IMR-90 (cell line): ENCODE results near the gene GFRA3. TPM values are rescaled to one million over a fixed set of nuclear protein-coding genes. Genes with fewer than 3 reads are reported as not detected.

Experiments used
- ATAC-seq: fragments of 200-7000 bp; cut with Tn5 transposase; 2 replicates; pipeline ENCODE4 v1.9.1; 2020; ENCODE audit warnings: low read depth, mild to moderate bottlenecking, moderate library complexity
- BruUV-seq: library from RNA; stranded (reverse); fragments of 400-500 nt; replicated peaks from 2 replicates; lab custom pipeline; 2021; lab: Mats Ljungman, UMichigan
- CTCF ChIA-PET: fragments of 300-600 bp; formaldehyde crosslinking; extraction: SDS; loops from one replicate; lab custom pipeline; 2021; ENCODE audit warnings: antibody characterized with exemption; lab: Yijun Ruan, JAX
- POLR2A ChIA-PET: fragments of 300-600 bp; sonication (Branson Sonifier 250); formaldehyde crosslinking; loops from one replicate; lab custom pipeline; 2022; ENCODE audit warnings: antibody characterized with exemption; ENCODE audit not compliant: unreplicated experiment; lab: Charles Lee
- DNase-seq: peaks from one replicate; pipeline ENCODE4 v3.0.0; 2013
- H2AFZ ChIP-seq: replicated peaks from 2 replicates; pipeline ENCODE3; 2013; ENCODE audit warnings: low read length, mild to moderate bottlenecking; ENCODE audit not compliant: poor library complexity
- H2AK5ac ChIP-seq: 2 replicates; pipeline ENCODE4 v1.6.1; 2013; ENCODE audit warnings: low read depth, low read length, inconsistent platforms
- H2AK9ac ChIP-seq: replicated peaks from 2 replicates; pipeline ENCODE3; 2013; ENCODE audit warnings: mild to moderate bottlenecking, low read depth, low read length, moderate library complexity; ENCODE audit not compliant: poor library complexity
- H2BK120ac ChIP-seq: 2 replicates; pipeline ENCODE4 v1.6.1; 2013; ENCODE audit warnings: low read depth, low read length, inconsistent platforms
- H2BK15ac ChIP-seq: 3 replicates; pipeline ENCODE4 v1.6.1; 2013; ENCODE audit warnings: low read depth, low read length, inconsistent platforms
- H2BK20ac ChIP-seq: 2 replicates; pipeline ENCODE4 v1.6.1; 2013; ENCODE audit warnings: low read depth, mild to moderate bottlenecking, inconsistent platforms, low read length, moderate library complexity
- H2BK5ac ChIP-seq: 2 replicates; pipeline ENCODE4 v1.6.1; 2013; ENCODE audit warnings: mild to moderate bottlenecking, low read depth, low read length, inconsistent platforms; ENCODE audit not compliant: poor library complexity, severe bottlenecking
- H3K14ac ChIP-seq: replicated peaks from 2 replicates; pipeline ENCODE4 v1.6.1; 2013; ENCODE audit warnings: low read depth, low read length, inconsistent platforms
- H3K18ac ChIP-seq: 2 replicates; pipeline ENCODE4 v1.6.1; 2013; ENCODE audit warnings: low read depth, low read length, control low read depth
- H3K23ac ChIP-seq: 2 replicates; pipeline ENCODE4 v1.6.1; 2013; ENCODE audit warnings: low read depth, low read length, inconsistent platforms
- H3K27ac ChIP-seq: 2 replicates; pipeline ENCODE4 v1.5.1; 2013; ENCODE audit warnings: mild to moderate bottlenecking, control low read depth, low read length; ENCODE audit not compliant: insufficient read depth
- H3K27me3 ChIP-seq: 2 replicates; pipeline ENCODE4 v1.6.1; 2013; ENCODE audit warnings: low read length; ENCODE audit not compliant: control insufficient read depth, insufficient read depth
- H3K36me3 ChIP-seq: 2 replicates; pipeline ENCODE4 v1.6.1; 2013; ENCODE audit warnings: low read length, mixed read lengths; ENCODE audit not compliant: control insufficient read depth, insufficient read depth
- H3K4ac ChIP-seq: 2 replicates; pipeline ENCODE4 v1.6.1; 2013; ENCODE audit warnings: low read depth, low read length, inconsistent platforms
- H3K4me1 ChIP-seq: 2 replicates; pipeline ENCODE4 v1.6.1; 2013; ENCODE audit warnings: low read length, mixed read lengths; ENCODE audit not compliant: control insufficient read depth, insufficient read depth
- H3K4me2 ChIP-seq: 2 replicates; pipeline ENCODE4 v1.6.1; 2013; ENCODE audit warnings: low read depth, mild to moderate bottlenecking, control low read depth, low read length, moderate library complexity
- H3K4me3 ChIP-seq: 2 replicates; pipeline ENCODE4 v1.5.1; 2013; ENCODE audit warnings: low read depth, mild to moderate bottlenecking, control low read depth, low read length, moderate library complexity; ENCODE audit not compliant: insufficient read depth
- H3K56ac ChIP-seq: 2 replicates; pipeline ENCODE4 v1.6.1; 2013; ENCODE audit warnings: low read length, inconsistent platforms; ENCODE audit not compliant: insufficient read depth; ENCODE audit errors: extremely low read depth
- H3K79me1 ChIP-seq, 2 experiments: 2 replicates each; pipeline ENCODE4 v1.6.1; 2013; ENCODE audit warnings: low read length in 2 of 2, inconsistent platforms in 1 of 2, low read depth in 1 of 2
- H3K9ac ChIP-seq: 2 replicates; pipeline ENCODE4 v1.6.1; 2013; ENCODE audit warnings: low read depth, low read length, control low read depth
- H3K9me1 ChIP-seq: 2 replicates; pipeline ENCODE4 v1.6.1; 2013; ENCODE audit warnings: low read length, inconsistent platforms; ENCODE audit not compliant: insufficient read depth
- H3K9me3 ChIP-seq: 2 replicates; pipeline ENCODE4 v1.6.1; 2013; ENCODE audit warnings: low read length; ENCODE audit not compliant: control insufficient read depth, insufficient read depth
- H4K20me1 ChIP-seq: 2 replicates; pipeline ENCODE4 v1.6.1; 2013; ENCODE audit warnings: low read length, inconsistent platforms; ENCODE audit not compliant: insufficient read depth
- H4K5ac ChIP-seq: 2 replicates; pipeline ENCODE4 v1.6.1; 2013; ENCODE audit warnings: mild to moderate bottlenecking, low read depth, low read length, control low read depth
- H4K8ac ChIP-seq, 2 experiments: 2 replicates each; pipeline ENCODE4 v1.6.1; 2013; ENCODE audit warnings: low read depth in 2 of 2, low read length in 2 of 2, control low read depth in 1 of 2, inconsistent platforms in 1 of 2
- H4K91ac ChIP-seq: 2 replicates; pipeline ENCODE4 v1.6.1; 2013; ENCODE audit warnings: low read depth, low read length, inconsistent platforms; ENCODE audit not compliant: insufficient read depth
- CEBPB ChIP-seq: IDR thresholded peaks from 2 replicates; pipeline ENCODE4 v1.6.1; 2012; ENCODE audit warnings: low read depth, low read length, improper control_type of control experiment
- CHD1 ChIP-seq: IDR thresholded peaks from 2 replicates; pipeline ENCODE4 v1.6.1; 2012; ENCODE audit warnings: low read depth, low read length, improper control_type of control experiment
- ELK1 ChIP-seq: fragments of 150-350 bp; IDR thresholded peaks from 2 replicates; pipeline ENCODE4 v1.6.1; 2016; ENCODE audit warnings: low read depth, mild to moderate bottlenecking, low read length, moderate library complexity, borderline replicate concordance
- FOS ChIP-seq: fragments of 150-350 bp; IDR thresholded peaks from 2 replicates; pipeline ENCODE4 v1.6.1; 2016; ENCODE audit warnings: low read depth, low read length
- MAFK ChIP-seq: IDR thresholded peaks from 2 replicates; pipeline ENCODE4 v1.6.1; 2012; ENCODE audit warnings: low read depth, low read length, improper control_type of control experiment
- MAZ ChIP-seq: IDR thresholded peaks from 2 replicates; pipeline ENCODE4 v1.6.1; 2012; ENCODE audit warnings: low read depth, mild to moderate bottlenecking, low read length, improper control_type of control experiment, moderate library complexity, borderline replicate concordance
- NFE2L2 ChIP-seq: fragments of 150-350 bp; IDR thresholded peaks from 2 replicates; pipeline ENCODE4 v1.6.1; 2016; ENCODE audit warnings: low read depth, mild to moderate bottlenecking, low read length
- POLR2A ChIP-seq: IDR thresholded peaks from 2 replicates; pipeline ENCODE4 v1.6.1; 2012; ENCODE audit warnings: mild to moderate bottlenecking, low read depth, low read length
- RAD21 ChIP-seq: IDR thresholded peaks from 2 replicates; pipeline ENCODE4 v1.6.1; 2012; ENCODE audit warnings: low read length, improper control_type of control experiment
- RFX5 ChIP-seq: IDR thresholded peaks from 2 replicates; pipeline ENCODE4 v1.8.0; 2012; ENCODE audit warnings: low read depth, mild to moderate bottlenecking, low read length, moderate library complexity
- SMC3 ChIP-seq: fragments of 150-350 bp; IDR thresholded peaks from 2 replicates; pipeline ENCODE4 v1.6.1; 2016; ENCODE audit warnings: low read depth, mild to moderate bottlenecking, antibody characterized with exemption, low read length, moderate library complexity
- WGBS, 2 experiments: methylation state at CpG; one replicate each; pipeline versions ENCODE4 v1.1.5 to v1.1.7; 2013; ENCODE audit warnings: missing lambda C conversion rate in 2 of 2; ENCODE audit not compliant: insufficient read length in 1 of 2; ENCODE audit errors: extremely low coverage in 2 of 2; 5-methylcytosine and 5-hydroxymethylcytosine counted together
- dilution Hi-C: fragments of 300-500 bp; cut with HindIII; formaldehyde crosslinking; loops from one replicate; pipeline ENCODE4 v1.14.3; 2018; ENCODE audit warnings: low sequenced_read_pairs; ENCODE audit not compliant: unreplicated experiment
- in situ Hi-C: fragments of 300-500 bp; cut with MboI; formaldehyde crosslinking; loops from 3 replicates; pipeline ENCODE4 v1.14.3; 2019; ENCODE audit warnings: low sequenced_read_pairs, inconsistent platforms, mixed read lengths
- intact Hi-C: fragments of 100-400 bp; cut with micrococcal nuclease; formaldehyde crosslinking; loops from 2 replicates; pipeline ENCODE4 v1.10.0; 2022
- polyA plus RNA-seq, 3 experiments: library from polyadenylated mRNA; depleted of rRNA; stranded (reverse); fragments of >200 nt; gene quantifications; 2 replicates each; pipeline ENCODE4 v1.2.3, GENCODE V29; 2012; ENCODE audit warnings: low replicate concordance in 1 of 3
- total RNA-seq: library from RNA; depleted of rRNA; stranded (reverse); fragments of >200 nt; gene quantifications from 2 replicates; pipeline ENCODE4 v1.2.3, GENCODE V29; 2012

Gene GFRA3
- total and polyA plus RNA-seq, 2 of the 4 experiments (the other 2 are of a cell fraction): not detected

- Histone ChIP-seq H2BK120ac (no peak overlapping the region), H4K91ac (no peak overlapping the region), H3K4me2 (no peak overlapping the region), H3K4me3 (no peak overlapping the region), H3K18ac (no peak overlapping the region), H3K14ac (no peak overlapping the region), H3K4ac (no peak overlapping the region), H2BK20ac (no peak overlapping the region), H3K36me3 (no peaks in the 10 kb centered on the region), H3K4me1 (no peaks in the 10 kb centered on the region; the same call in 1 of the 2 replicates), H3K23ac (no peak overlapping the region), H2BK15ac (no peak overlapping the region), H4K5ac (no peak overlapping the region), H3K9me3 (no peaks in the 10 kb centered on the region), H2AK9ac (no peak overlapping the region), H3K9ac (no peak overlapping the region), H2AFZ (no peak overlapping the region), H4K20me1 (no peaks in the 10 kb centered on the region), H4K8ac (no peak overlapping the region), H2AK5ac (no peak overlapping the region), H3K27me3 (peaks cover 50% of the 10 kb centered on the region), H3K56ac (no peak overlapping the region), H3K79me1 (no peaks in the 10 kb centered on the region), H3K9me1 (no peaks in the 10 kb centered on the region), H3K27ac (no peak overlapping the region), H2BK5ac (no peak overlapping the region)
- CTCF ChIA-PET: no interaction called here
- POLR2A ChIA-PET: no interaction called here
- no CpG with 5 or more reads among the region's 2 CpGs for WGBS, 2 experiments
- ATAC-seq (no peak), DNase-seq (no peak)
- dilution Hi-C loops: no loop called here
- intact Hi-C loops: loop anchor here (5.0 kb wide), 1 partner anchor 39 kb away; no protein-coding TSS in a partner anchor
- in situ Hi-C loops: no loop called here
- BruUV-seq: no TSS peak
- TF ChIP-seq CHD1: no peak
- no peak for TF ChIP-seq RAD21
- no peak for TF ChIP-seq MAFK
- no peak for TF ChIP-seq POLR2A
- no peak for TF ChIP-seq CEBPB
- no peak for TF ChIP-seq SMC3
- TF ChIP-seq RFX5: no peak
- TF ChIP-seq ELK1: no peak
- no peak for TF ChIP-seq FOS
- TF ChIP-seq NFE2L2: no peak
- TF ChIP-seq MAZ: no peak
These were observed 30.6 kb downstream of the GFRA3 start for GRCh38 chr5:138243794-138244193.
